Brain microvascular endothelial cell (primary cell): ENCODE measurements around the gene DAZAP1.

Source experiments
- DNase-seq: peaks from one replicate; pipeline ENCODE4 v3.0.0-alpha.2; 2020
- H3K27ac ChIP-seq: fragments of 250-450 bp; sonication (Bioruptor Pico); 2 replicates; pipeline ENCODE4 v1.5.1; 2020; ENCODE audit warnings: mild to moderate bottlenecking, moderate library complexity
- H3K27me3 ChIP-seq: fragments of 250-450 bp; sonication (Bioruptor Pico); replicated peaks from 2 replicates; pipeline ENCODE4 v1.5.1; 2020; ENCODE audit warnings: mild to moderate bottlenecking
- H3K36me3 ChIP-seq: fragments of 250-450 bp; sonication (Bioruptor Pico); replicated peaks from 2 replicates; pipeline ENCODE4 v1.5.1; 2020; ENCODE audit warnings: mild to moderate bottlenecking
- H3K4me3 ChIP-seq: 2 replicates; pipeline ENCODE4 v1.5.1; 2011; ENCODE audit warnings: low read depth, mild to moderate bottlenecking, control low read depth, low read length, moderate library complexity
- CTCF ChIP-seq: IDR thresholded peaks from 2 replicates; pipeline ENCODE4 v1.5.1; 2011; ENCODE audit warnings: low read depth, mild to moderate bottlenecking, moderate library complexity, low read length, control low read depth, inconsistent platforms; ENCODE audit errors: missing control alignments
- in situ Hi-C: cut with HindIII; loops from 2 replicates; pipeline ENCODE4 v1.10.0; 2017; ENCODE audit warnings: low sequenced_read_pairs, low pct_ligation_motif_present

Gene DAZAP1

GRCh38 chr19:1390890-1391423, 16.4 kb upstream of the DAZAP1 start:
- no peak for DNase-seq
- TF ChIP-seq CTCF = no peak
- in situ Hi-C loops = no loop called here
- Histone ChIP-seq H3K27me3 (no peaks in the 10 kb centered on the region), H3K27ac (no peak overlapping the region), H3K36me3 (peaks cover 40% of the 10 kb centered on the region), H3K4me3 (no peak overlapping the region)

GRCh38 chr19:1392407-1392806, 15.0 kb upstream of the DAZAP1 start:
- Histone ChIP-seq H3K27me3 (no peaks in the 10 kb centered on the region), H3K4me3 (no peak overlapping the region), H3K27ac (no peak overlapping the region), H3K36me3 (peaks cover 40% of the 10 kb centered on the region)
- in situ Hi-C loops = no loop called here
- DNase-seq = no peak
- no peak for TF ChIP-seq CTCF

GRCh38 chr19:1392939-1393530, 14.4 kb upstream of the DAZAP1 start:
- in situ Hi-C loops = no loop called here
- peaks cover 40% of the 10 kb centered on the region for H3K36me3 ChIP-seq
- no peaks in the 10 kb centered on the region for H3K27me3 ChIP-seq

GRCh38 chr19:1393841-1394240, 13.5 kb upstream of the DAZAP1 start:
- H3K27ac ChIP-seq = no peak overlapping the region
- DNase-seq = no peak
- no peaks in the 10 kb centered on the region for H3K27me3 ChIP-seq
- in situ Hi-C loops = no loop called here
- no peak overlapping the region for H3K4me3 ChIP-seq
- H3K36me3 ChIP-seq = peaks cover 37% of the 10 kb centered on the region
- no peak for TF ChIP-seq CTCF

More at GRCh38 chr19:1392939-1393530, 14.4 kb upstream of the DAZAP1 start:
- no peak for TF ChIP-seq CTCF
- H3K4me3 ChIP-seq = no peak overlapping the region
- DNase-seq = no peak
- H3K27ac ChIP-seq = no peak overlapping the region

- no peak for DNase-seq
- Histone ChIP-seq H3K27ac (no peak overlapping the region), H3K4me3 (no peak overlapping the region), H3K36me3 (peaks cover 31% of the 10 kb centered on the region), H3K27me3 (no peaks in the 10 kb centered on the region)
- in situ Hi-C loops = no loop called here
- TF ChIP-seq CTCF = no peak
These were observed 12.9 kb upstream of the DAZAP1 start for GRCh38 chr19:1394252-1395193.
